ENCODE results near the gene LRRC36.
A peak's percentile ranks its signal among the peaks of the same experiment; 100 is the strongest.
"Not testable (repeated sequence)": the region's sequence is repeated elsewhere in the genome, so short reads cannot be mapped to it uniquely, and the experiment has no call there.

Gene LRRC36

DNA sequence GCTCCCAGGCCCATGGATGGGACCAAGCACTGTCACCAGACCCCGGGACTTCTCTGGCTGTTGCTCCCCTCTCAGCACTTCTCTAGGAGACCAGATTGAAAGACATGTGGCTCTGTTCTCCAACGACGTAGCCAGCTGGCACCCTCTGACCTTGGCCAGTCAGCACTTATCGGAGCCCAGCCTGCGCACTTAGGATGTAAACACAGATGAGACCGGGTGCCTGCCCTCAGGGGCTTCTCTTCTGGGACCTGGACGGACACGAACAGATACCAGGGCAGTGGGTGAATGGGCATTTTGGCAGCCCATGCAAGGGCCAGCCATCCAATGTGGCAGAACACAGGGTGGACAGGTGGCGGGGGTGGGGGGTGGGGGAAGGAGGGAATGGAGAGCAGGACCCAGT, 83.0 kb downstream of the LRRC36 start:
- H2AFZ ChIP-seq (ENCODE audit: low read depth, low read length), result no peak overlapping the region
- H3K4me3 ChIP-seq (ENCODE audit: low read length), result no peak overlapping the region
- H3K9me3 ChIP-seq (ENCODE audit: insufficient read depth, low read length), result no peaks in the 10 kb centered on the region
- H3K36me3 ChIP-seq (replicated peaks; ENCODE audit: low read depth, low read length), result no peaks in the 10 kb centered on the region
- no peak overlapping the region for H3K27ac ChIP-seq (ENCODE audit: low read length)
- TF ChIP-seq, protein P1, sequence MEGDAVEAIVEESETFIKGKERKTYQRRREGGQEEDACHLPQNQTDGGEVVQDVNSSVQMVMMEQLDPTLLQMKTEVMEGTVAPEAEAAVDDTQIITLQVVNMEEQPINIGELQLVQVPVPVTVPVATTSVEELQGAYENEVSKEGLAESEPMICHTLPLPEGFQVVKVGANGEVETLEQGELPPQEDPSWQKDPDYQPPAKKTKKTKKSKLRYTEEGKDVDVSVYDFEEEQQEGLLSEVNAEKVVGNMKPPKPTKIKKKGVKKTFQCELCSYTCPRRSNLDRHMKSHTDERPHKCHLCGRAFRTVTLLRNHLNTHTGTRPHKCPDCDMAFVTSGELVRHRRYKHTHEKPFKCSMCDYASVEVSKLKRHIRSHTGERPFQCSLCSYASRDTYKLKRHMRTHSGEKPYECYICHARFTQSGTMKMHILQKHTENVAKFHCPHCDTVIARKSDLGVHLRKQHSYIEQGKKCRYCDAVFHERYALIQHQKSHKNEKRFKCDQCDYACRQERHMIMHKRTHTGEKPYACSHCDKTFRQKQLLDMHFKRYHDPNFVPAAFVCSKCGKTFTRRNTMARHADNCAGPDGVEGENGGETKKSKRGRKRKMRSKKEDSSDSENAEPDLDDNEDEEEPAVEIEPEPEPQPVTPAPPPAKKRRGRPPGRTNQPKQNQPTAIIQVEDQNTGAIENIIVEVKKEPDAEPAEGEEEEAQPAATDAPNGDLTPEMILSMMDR (IDR thresholded peaks at IDR 0.05; ENCODE audit: low read depth, low read length), result no peak
- TF ChIP-seq EZH2phosphoT487 (IDR thresholded peaks at IDR 0.05; ENCODE audit: low read depth), result no peak
- no peak overlapping the region for H3K4me2 ChIP-seq (ENCODE audit: low read length)
- H3K4me1 ChIP-seq (ENCODE audit: low read length), result peaks cover 10% of the 10 kb centered on the region
- H3K27me3 ChIP-seq (ENCODE audit: low read depth, low read length), result no peaks in the 10 kb centered on the region
- no peak overlapping the region for H3K9ac ChIP-seq (ENCODE audit: low read length)
- H4K20me1 ChIP-seq (ENCODE audit: insufficient read depth, low read length), result no peaks in the 10 kb centered on the region
- H3K79me2 ChIP-seq (ENCODE audit: low read length), result no peaks in the 10 kb centered on the region

DNA sequence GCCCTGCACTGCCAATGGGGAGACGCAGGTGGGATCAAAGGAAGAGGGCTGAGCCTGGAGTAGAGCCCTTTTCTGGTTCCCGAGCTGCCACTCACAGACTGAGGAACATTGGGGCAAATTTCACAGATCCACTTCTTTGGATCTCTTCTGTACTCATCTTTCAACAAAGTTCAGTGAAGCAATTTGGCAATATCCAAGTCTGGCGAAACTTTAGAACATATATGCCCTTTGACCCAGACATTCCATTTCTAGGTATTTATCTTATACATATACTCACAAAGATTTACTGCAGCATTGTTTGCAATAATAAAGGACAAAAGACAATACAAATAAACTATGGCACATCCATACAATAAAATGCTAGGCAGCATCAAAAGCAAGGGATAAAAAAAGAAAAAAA, 84.7 kb downstream of the LRRC36 start:
- H3K9ac ChIP-seq (ENCODE audit: low read length), result no peak overlapping the region
- H3K27ac ChIP-seq (ENCODE audit: low read length), result no peak overlapping the region
- no peak for TF ChIP-seq EZH2phosphoT487 (IDR thresholded peaks at IDR 0.05; ENCODE audit: low read depth)
- TF ChIP-seq, protein P1 (IDR thresholded peaks at IDR 0.05; ENCODE audit: low read depth, low read length), result no peak
- H4K20me1 ChIP-seq (ENCODE audit: insufficient read depth, low read length), result no peaks in the 10 kb centered on the region
- H3K4me1 ChIP-seq (ENCODE audit: low read length), result peaks cover 14% of the 10 kb centered on the region
- H3K36me3 ChIP-seq (replicated peaks; ENCODE audit: low read depth, low read length), result no peaks in the 10 kb centered on the region
- no peak overlapping the region for H3K4me2 ChIP-seq (ENCODE audit: low read length)
- H3K9me3 ChIP-seq (ENCODE audit: insufficient read depth, low read length), result no peaks in the 10 kb centered on the region
- H3K27me3 ChIP-seq (ENCODE audit: low read depth, low read length), result no peaks in the 10 kb centered on the region
- no peak overlapping the region for H3K4me3 ChIP-seq (ENCODE audit: low read length)
- H2AFZ ChIP-seq (ENCODE audit: low read depth, low read length), result no peak overlapping the region
- peaks cover 4% of the 10 kb centered on the region; the same call in 1 of the 2 replicates for H3K79me2 ChIP-seq (ENCODE audit: low read length)

DNA sequence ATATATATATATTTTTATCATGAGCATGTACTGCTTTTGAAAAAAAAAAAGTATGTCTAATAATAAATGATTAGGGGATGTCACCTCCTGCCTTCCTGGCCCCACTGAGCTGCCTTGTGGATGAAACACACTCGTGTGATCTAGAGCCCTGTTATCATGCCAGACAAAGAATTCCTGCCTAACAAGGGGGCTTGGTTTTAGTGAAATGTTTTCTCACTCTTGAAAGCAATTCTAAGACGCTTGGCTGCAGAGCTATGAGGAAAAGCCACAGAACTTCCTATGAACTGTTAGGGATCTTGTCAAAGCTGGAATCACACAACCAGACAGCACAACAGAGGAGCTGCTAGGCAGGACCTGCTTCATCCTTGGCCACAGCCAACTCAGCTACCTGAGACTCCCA, 85.7 kb downstream of the LRRC36 start:
- Histone ChIP-seq H3K4me3 (ENCODE audit: low read length) (no peak overlapping the region), H3K27me3 (ENCODE audit: low read depth, low read length) (no peaks in the 10 kb centered on the region), H3K79me2 (ENCODE audit: low read length) (peaks cover 4% of the 10 kb centered on the region; the same call in 1 of the 2 replicates), H3K27ac (ENCODE audit: low read length) (no peak overlapping the region), H4K20me1 (ENCODE audit: insufficient read depth, low read length) (no peaks in the 10 kb centered on the region), H2AFZ (ENCODE audit: low read depth, low read length) (no peak overlapping the region), H3K4me2 (ENCODE audit: low read length) (no peak overlapping the region), H3K4me1 (ENCODE audit: low read length) (peaks cover 17% of the 10 kb centered on the region), H3K36me3 (replicated peaks; ENCODE audit: low read depth, low read length) (no peaks in the 10 kb centered on the region), H3K9ac (ENCODE audit: low read length) (no peak overlapping the region), H3K9me3 (ENCODE audit: insufficient read depth, low read length) (no peaks in the 10 kb centered on the region)
- TF ChIP-seq, protein P1 (IDR thresholded peaks at IDR 0.05; ENCODE audit: low read depth, low read length), result no peak
- TF ChIP-seq EZH2phosphoT487 (IDR thresholded peaks at IDR 0.05; ENCODE audit: low read depth), result no peak

- H3K79me2 ChIP-seq (ENCODE audit: low read length), result peaks cover 4% of the 10 kb centered on the region; the same call in 1 of the 2 replicates
- no peak overlapping the region for H3K4me2 ChIP-seq (ENCODE audit: low read length)
Measured at GRCh38 chr16:67413978-67414911, 87.6 kb downstream of the LRRC36 start.

GRCh38 chr16:67415421-67415820, 88.8 kb downstream of the LRRC36 start:
- H3K27me3 ChIP-seq (ENCODE audit: low read depth, low read length); H3K27ac ChIP-seq (ENCODE audit: low read length); H3K9me3 ChIP-seq (ENCODE audit: insufficient read depth, low read length); H3K79me2 ChIP-seq (ENCODE audit: low read length); H3K36me3 ChIP-seq (replicated peaks; ENCODE audit: low read depth, low read length); H4K20me1 ChIP-seq (ENCODE audit: insufficient read depth, low read length); H2AFZ ChIP-seq (ENCODE audit: low read depth, low read length): not testable (repeated sequence)
- H3K4me2 ChIP-seq (ENCODE audit: low read length), result peak overlapping the region; percentile 86
- peak overlapping the region; percentile 75 for H3K9ac ChIP-seq (ENCODE audit: low read length)
- peak overlapping the region; percentile 87 for H3K4me3 ChIP-seq (ENCODE audit: low read length)
- peaks cover 17% of the 10 kb centered on the region for H3K4me1 ChIP-seq (ENCODE audit: low read length)

More at GRCh38 chr16:67413978-67414911, 87.6 kb downstream of the LRRC36 start:
- no peaks in the 10 kb centered on the region for H3K36me3 ChIP-seq (replicated peaks; ENCODE audit: low read depth, low read length)
- H3K9me3 ChIP-seq (ENCODE audit: insufficient read depth, low read length), result no peaks in the 10 kb centered on the region
- no peak for TF ChIP-seq EZH2phosphoT487 (IDR thresholded peaks at IDR 0.05; ENCODE audit: low read depth)
- TF ChIP-seq, protein P1 (IDR thresholded peaks at IDR 0.05; ENCODE audit: low read depth, low read length), result no peak
- no peak overlapping the region for H2AFZ ChIP-seq (ENCODE audit: low read depth, low read length)
- H3K27ac ChIP-seq (ENCODE audit: low read length), result no peak overlapping the region
- no peaks in the 10 kb centered on the region for H4K20me1 ChIP-seq (ENCODE audit: insufficient read depth, low read length)
- H3K4me1 ChIP-seq (ENCODE audit: low read length), result peaks cover 17% of the 10 kb centered on the region
- H3K4me3 ChIP-seq (ENCODE audit: low read length), result no peak overlapping the region
- no peaks in the 10 kb centered on the region for H3K27me3 ChIP-seq (ENCODE audit: low read depth, low read length)
- no peak overlapping the region for H3K9ac ChIP-seq (ENCODE audit: low read length)
